DND-41 (cell line): ENCODE data around the gene ZMIZ2.

Experiments used
- EZH2 ChIP-seq: IDR thresholded peaks from 3 replicates; pipeline ENCODE4 v1.6.1; 2012; ENCODE audit warnings: borderline replicate concordance, low read depth, mild to moderate bottlenecking, moderate library complexity, low read length, inconsistent platforms; ENCODE audit not compliant: severe bottlenecking
- TF ChIP-seq, protein P1 (sequence below): IDR thresholded peaks from 2 replicates; pipeline ENCODE4 v1.5.1; 2012; ENCODE audit warnings: borderline replicate concordance, low read length, moderate library complexity, mild to moderate bottlenecking; ENCODE audit not compliant: poor library complexity, severe bottlenecking; ENCODE audit errors: extremely low read depth

DNA sequence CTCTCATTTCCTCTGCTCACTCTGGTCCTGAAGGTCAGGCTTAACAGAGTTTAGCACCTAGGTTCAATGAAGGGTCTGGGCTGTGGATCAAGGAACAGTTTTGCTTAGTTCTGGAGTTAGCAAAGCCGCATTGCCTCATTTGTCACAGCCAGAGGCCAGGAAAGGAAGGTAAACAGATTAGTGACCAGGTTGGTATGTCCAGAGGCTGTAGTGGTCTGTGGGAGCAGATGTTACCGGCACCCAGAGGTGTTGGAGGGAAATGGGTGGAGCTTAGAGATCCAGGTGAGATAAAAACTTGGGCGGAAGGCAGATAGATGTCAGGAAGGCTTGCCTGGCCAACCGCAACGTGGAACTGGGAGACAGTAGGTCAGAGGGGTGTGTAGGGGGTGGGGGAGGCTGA lies 36.6 kb upstream of the ZMIZ2 start:
- TF ChIP-seq, protein P1, sequence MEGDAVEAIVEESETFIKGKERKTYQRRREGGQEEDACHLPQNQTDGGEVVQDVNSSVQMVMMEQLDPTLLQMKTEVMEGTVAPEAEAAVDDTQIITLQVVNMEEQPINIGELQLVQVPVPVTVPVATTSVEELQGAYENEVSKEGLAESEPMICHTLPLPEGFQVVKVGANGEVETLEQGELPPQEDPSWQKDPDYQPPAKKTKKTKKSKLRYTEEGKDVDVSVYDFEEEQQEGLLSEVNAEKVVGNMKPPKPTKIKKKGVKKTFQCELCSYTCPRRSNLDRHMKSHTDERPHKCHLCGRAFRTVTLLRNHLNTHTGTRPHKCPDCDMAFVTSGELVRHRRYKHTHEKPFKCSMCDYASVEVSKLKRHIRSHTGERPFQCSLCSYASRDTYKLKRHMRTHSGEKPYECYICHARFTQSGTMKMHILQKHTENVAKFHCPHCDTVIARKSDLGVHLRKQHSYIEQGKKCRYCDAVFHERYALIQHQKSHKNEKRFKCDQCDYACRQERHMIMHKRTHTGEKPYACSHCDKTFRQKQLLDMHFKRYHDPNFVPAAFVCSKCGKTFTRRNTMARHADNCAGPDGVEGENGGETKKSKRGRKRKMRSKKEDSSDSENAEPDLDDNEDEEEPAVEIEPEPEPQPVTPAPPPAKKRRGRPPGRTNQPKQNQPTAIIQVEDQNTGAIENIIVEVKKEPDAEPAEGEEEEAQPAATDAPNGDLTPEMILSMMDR = no peak
- no peak for TF ChIP-seq EZH2
